ENCODE measurements around the gene ZNF280D. TPM values are rescaled to one million over a fixed set of nuclear protein-coding genes. Genes with fewer than 3 reads are reported as not detected.

The ZNF280D gene
- total RNA-seq, 1 donor from 2014 or later = 10.0 TPM

DNA sequence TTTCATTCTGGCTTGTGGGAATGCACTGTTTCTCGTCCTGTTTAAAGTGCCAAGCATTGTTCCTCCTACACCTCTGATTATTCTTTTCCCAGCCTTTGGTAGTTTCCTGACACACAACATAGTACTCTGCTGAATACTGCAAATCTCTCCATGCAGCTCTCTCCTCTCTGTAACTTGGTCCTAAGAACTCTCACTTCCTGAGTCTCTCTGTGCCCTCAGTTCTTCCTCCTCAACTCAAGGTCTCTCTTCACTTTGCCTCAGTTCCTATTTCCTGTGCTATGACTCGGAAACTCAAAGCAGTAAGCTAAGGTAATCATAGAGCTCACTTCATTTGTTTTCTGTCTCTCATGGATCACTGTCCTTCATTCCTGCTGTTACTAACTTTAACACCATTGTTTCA, 113.4 kb downstream of the ZNF280D start:
- no peak overlapping the region for H3K27ac Mint-ChIP-seq (ENCODE audit: unreplicated experiment)
- no peaks in the 10 kb centered on the region for H3K4me1 Mint-ChIP-seq
- DNase-seq (ENCODE audit: low read depth, low spot score) = no peak
- no peaks in the 10 kb centered on the region for H3K27me3 Mint-ChIP-seq (ENCODE audit: low read depth)
- TF ChIP-seq, protein P1, sequence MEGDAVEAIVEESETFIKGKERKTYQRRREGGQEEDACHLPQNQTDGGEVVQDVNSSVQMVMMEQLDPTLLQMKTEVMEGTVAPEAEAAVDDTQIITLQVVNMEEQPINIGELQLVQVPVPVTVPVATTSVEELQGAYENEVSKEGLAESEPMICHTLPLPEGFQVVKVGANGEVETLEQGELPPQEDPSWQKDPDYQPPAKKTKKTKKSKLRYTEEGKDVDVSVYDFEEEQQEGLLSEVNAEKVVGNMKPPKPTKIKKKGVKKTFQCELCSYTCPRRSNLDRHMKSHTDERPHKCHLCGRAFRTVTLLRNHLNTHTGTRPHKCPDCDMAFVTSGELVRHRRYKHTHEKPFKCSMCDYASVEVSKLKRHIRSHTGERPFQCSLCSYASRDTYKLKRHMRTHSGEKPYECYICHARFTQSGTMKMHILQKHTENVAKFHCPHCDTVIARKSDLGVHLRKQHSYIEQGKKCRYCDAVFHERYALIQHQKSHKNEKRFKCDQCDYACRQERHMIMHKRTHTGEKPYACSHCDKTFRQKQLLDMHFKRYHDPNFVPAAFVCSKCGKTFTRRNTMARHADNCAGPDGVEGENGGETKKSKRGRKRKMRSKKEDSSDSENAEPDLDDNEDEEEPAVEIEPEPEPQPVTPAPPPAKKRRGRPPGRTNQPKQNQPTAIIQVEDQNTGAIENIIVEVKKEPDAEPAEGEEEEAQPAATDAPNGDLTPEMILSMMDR (conservative IDR thresholded peaks at IDR 0.05) = no peak
- no peaks in the 10 kb centered on the region for H3K9me3 Mint-ChIP-seq
- no peaks in the 10 kb centered on the region for H3K36me3 Mint-ChIP-seq (ENCODE audit: low read depth)
- no peak overlapping the region for H3K4me3 Mint-ChIP-seq

DNA sequence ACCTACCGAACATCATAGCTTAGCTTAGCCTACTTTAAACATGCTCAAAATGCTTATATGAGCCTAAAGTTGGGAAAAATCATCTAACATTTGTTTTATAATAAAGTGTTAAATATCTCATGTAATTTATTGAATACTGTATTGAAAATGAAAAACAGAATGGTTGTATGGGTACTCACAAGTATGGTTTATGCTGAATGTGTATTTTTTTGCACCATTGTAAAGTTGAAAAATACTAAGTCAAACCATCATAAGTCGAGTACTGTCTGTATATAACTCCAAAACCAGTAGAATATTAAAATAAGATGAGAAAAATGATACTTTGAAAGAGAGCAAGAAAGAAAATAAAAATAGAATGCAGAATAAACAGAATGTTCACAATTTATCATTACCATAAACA, 115.7 kb downstream of the ZNF280D start:
- no peaks in the 10 kb centered on the region for H3K9me3 Mint-ChIP-seq
- no peaks in the 10 kb centered on the region for H3K4me1 Mint-ChIP-seq
- TF ChIP-seq, protein P1 (conservative IDR thresholded peaks at IDR 0.05) = no peak
- no peaks in the 10 kb centered on the region for H3K27me3 Mint-ChIP-seq (ENCODE audit: low read depth)
- no peak overlapping the region for H3K27ac Mint-ChIP-seq (ENCODE audit: unreplicated experiment)
- no peak for DNase-seq (ENCODE audit: low read depth, low spot score)
- no peak overlapping the region for H3K4me3 Mint-ChIP-seq
- H3K36me3 Mint-ChIP-seq (ENCODE audit: low read depth) = no peaks in the 10 kb centered on the region

DNA sequence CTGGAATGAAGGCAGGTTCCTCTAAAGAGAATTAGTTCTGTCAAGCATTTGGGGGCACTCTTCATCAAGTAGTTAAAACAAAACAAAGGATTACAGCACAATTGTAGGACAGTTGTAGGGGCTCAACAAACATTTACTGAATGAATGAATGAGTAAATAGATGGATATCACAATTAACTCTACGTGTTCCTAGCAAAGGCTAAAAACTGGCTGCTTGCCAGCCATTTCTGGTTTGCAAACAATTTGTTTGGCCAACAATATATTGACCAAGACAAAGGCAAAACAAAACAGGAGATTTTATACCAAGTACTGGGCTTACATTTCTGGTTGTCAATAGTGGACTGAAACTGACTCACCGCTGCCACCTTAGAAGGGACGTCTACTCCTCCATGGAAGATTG, 116.8 kb downstream of the ZNF280D start:
- Mint-ChIP-seq H3K4me1 (no peaks in the 10 kb centered on the region), H3K36me3 (ENCODE audit: low read depth) (no peaks in the 10 kb centered on the region), H3K4me3 (no peak overlapping the region), H3K27ac (ENCODE audit: unreplicated experiment) (no peak overlapping the region), H3K27me3 (ENCODE audit: low read depth) (no peaks in the 10 kb centered on the region), H3K9me3 (no peaks in the 10 kb centered on the region)
- TF ChIP-seq, protein P1 (conservative IDR thresholded peaks at IDR 0.05) = no peak
- DNase-seq (ENCODE audit: low read depth, low spot score) = no peak

DNA sequence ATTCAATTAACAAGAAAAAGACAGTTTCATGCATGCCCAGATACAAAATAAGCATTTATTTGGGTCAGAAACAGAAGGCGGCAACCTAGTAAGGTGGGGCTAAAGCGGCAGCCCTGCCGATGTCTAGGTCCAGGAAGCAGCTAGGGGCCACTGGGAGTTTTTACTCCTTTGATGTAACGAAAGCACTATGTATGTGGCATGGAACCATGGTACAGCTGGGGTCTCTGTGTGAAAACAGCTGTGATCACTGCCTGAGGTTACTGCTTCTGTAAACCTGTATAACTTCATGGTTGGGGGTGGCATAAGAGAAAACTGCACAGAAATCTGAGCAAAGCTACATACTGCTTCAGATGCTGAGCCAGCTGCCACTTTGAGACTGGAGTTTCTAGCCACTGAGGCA, 119.5 kb downstream of the ZNF280D start:
- no peaks in the 10 kb centered on the region for H3K4me1 Mint-ChIP-seq
- no peaks in the 10 kb centered on the region for H3K9me3 Mint-ChIP-seq
- peaks cover 2% of the 10 kb centered on the region for H3K27me3 Mint-ChIP-seq (ENCODE audit: low read depth)
- TF ChIP-seq, protein P1 (conservative IDR thresholded peaks at IDR 0.05) = no peak
- H3K27ac Mint-ChIP-seq (ENCODE audit: unreplicated experiment) = no peak overlapping the region
- no peak overlapping the region for H3K4me3 Mint-ChIP-seq
- no peaks in the 10 kb centered on the region for H3K36me3 Mint-ChIP-seq (ENCODE audit: low read depth)
- no peak for DNase-seq (ENCODE audit: low read depth, low spot score)

DNA sequence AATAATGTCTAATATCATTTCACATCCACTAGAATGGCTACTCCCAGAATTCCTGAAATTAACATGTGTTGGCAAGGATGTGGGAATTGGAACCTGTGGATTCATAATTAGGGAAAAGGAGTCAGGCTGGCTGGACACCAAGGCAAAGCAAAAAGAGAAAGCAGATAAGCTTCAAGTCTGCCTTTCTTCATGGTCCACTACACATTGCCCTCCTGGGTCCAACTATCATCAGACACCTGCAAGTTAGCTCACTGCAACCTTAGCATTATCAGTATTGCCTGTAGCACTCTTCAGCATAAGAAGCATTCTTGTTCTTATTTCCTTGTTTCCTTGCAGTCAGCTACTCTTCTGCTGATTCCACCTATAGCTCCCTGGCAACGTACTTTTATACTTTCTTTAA, 124.3 kb downstream of the ZNF280D start:
- H3K4me3 Mint-ChIP-seq = no peak overlapping the region
- H3K36me3 Mint-ChIP-seq (ENCODE audit: low read depth) = peaks cover 2% of the 10 kb centered on the region
- TF ChIP-seq, protein P1 (conservative IDR thresholded peaks at IDR 0.05) = no peak
- peaks cover 6% of the 10 kb centered on the region for H3K9me3 Mint-ChIP-seq
- peaks cover 5% of the 10 kb centered on the region for H3K27me3 Mint-ChIP-seq (ENCODE audit: low read depth)
- no peak overlapping the region for H3K27ac Mint-ChIP-seq (ENCODE audit: unreplicated experiment)
- H3K4me1 Mint-ChIP-seq = no peaks in the 10 kb centered on the region
- DNase-seq (ENCODE audit: low read depth, low spot score) = no peak

All from neural crest cell (in vitro differentiated cells).